H1 (cell line): Measurements from ENCODE around the gene GJA10. TPM values are rescaled to one million over a fixed set of nuclear protein-coding genes. Genes with fewer than 3 reads are reported as not detected.

ENCODE experiments used
- ASH2L ChIP-seq: fragments of 200-600, 300-600 bp; sonication (generic); IDR thresholded peaks from one replicate; pipeline ENCODE4 v1.7.1; 2017; ENCODE audit warnings: low read length
- BRCA1 ChIP-seq: IDR thresholded peaks from 2 replicates; pipeline ENCODE4 v1.6.1; 2012; ENCODE audit warnings: low read depth, low read length, improper control_type of control experiment
- GTF2F1 ChIP-seq: IDR thresholded peaks from 2 replicates; pipeline ENCODE4 v1.6.1; 2012; ENCODE audit warnings: low read depth, low read length, improper control_type of control experiment, borderline replicate concordance
- HDAC2 ChIP-seq, 2 experiments: fragments of 300-600 bp in 1 of 2; sonication (generic) in 1 of 2; IDR thresholded peaks; 2 replicates each; pipeline ENCODE4 v1.6.1; 2011 to 2012; ENCODE audit warnings: low read depth in 2 of 2, low read length in 2 of 2, mild to moderate bottlenecking in 2 of 2, moderate library complexity in 2 of 2, borderline replicate concordance in 1 of 2, inconsistent platforms in 1 of 2
- HDAC6 ChIP-seq: IDR thresholded peaks from one replicate; pipeline ENCODE4 v1.7.1; 2012; ENCODE audit warnings: low read depth, mild to moderate bottlenecking, inconsistent platforms, low read length, moderate library complexity
- SAP30 ChIP-seq: fragments of 300-600 bp; sonication (generic); IDR thresholded peaks from 2 replicates; pipeline ENCODE4 v1.7.1; 2012; ENCODE audit warnings: low read length, moderate library complexity, mild to moderate bottlenecking, inconsistent platforms; ENCODE audit not compliant: insufficient read depth, insufficient replicate concordance
- SP4 ChIP-seq: IDR thresholded peaks from 2 replicates; pipeline ENCODE4 v1.6.1; 2012; ENCODE audit warnings: low read length, inconsistent platforms
- YY1 ChIP-seq: IDR thresholded peaks from 2 replicates; pipeline ENCODE4 v1.6.1; 2011; ENCODE audit warnings: low read depth, mild to moderate bottlenecking, low read length
- polyA plus RNA-seq, 7 experiments: library from polyadenylated mRNA; depleted of rRNA in 3 of 7; stranded (reverse) in 5 of 7; unstranded in 2 of 7; fragments of >200 nt in 5 of 7; fragments of 200-250 nt in 2 of 7; gene quantifications; 1 replicate in 5 of 7; 2 replicates in 1 of 7; 4 replicates in 1 of 7; pipeline versions ENCODE4 v1.2.1 to v1.2.3, GENCODE V29; 2011 to 2013; ENCODE audit warnings: missing spikeins in 2 of 7, mixed read lengths in 2 of 7
- total RNA-seq: library from RNA; stranded (reverse); fragmentation: NEBNext Ultra II Directional; extraction: Animal tissue kit (Norgen Biotek cat#: 25700); gene quantifications from 2 replicates; pipeline ENCODE4 v1.2.1, GENCODE V29; 2021
- TF ChIP-seq, protein P1 (sequence below): fragments of 300-600 bp; sonication (generic); IDR thresholded peaks from 2 replicates; pipeline ENCODE4 v1.7.1; 2012; ENCODE audit warnings: low read length, moderate library complexity, mild to moderate bottlenecking, inconsistent platforms; ENCODE audit not compliant: insufficient replicate concordance
- TF ChIP-seq, protein P2 (sequence below): IDR thresholded peaks from 2 replicates; pipeline ENCODE4 v1.6.1; 2012; ENCODE audit warnings: inconsistent platforms
- TF ChIP-seq, protein P3 (sequence below): IDR thresholded peaks from 2 replicates; pipeline ENCODE4 v1.6.1; 2011; ENCODE audit warnings: low read length, improper control_type of control experiment

Gene GJA10
- total and polyA plus RNA-seq, 2 of the 8 experiments (the other 6 are each of a cell fraction or from before 2014, with no cell fraction given) = 0.21 TPM; not detected in 1

DNA sequence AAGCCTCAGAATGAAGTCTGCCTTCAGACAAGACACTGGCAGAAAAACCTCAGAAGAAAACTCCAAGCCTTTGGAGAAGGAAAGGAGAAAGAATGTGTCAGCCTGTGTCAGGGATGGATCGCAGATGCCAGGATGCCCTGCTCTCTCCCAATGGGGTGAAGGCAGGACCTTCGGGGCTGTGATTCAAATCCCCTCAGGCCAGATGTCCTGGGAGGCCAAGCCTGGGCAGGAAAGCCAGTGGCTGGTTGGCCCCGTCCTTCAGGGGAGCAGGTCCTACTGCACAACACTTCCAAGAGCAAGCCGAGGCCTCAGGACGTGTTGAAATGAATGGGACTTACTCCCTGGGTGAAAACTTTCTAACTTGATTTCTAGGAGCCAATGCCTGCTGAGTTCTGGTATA, 36.5 kb downstream of the GJA10 start (continued):
- TF ChIP-seq, protein P1, sequence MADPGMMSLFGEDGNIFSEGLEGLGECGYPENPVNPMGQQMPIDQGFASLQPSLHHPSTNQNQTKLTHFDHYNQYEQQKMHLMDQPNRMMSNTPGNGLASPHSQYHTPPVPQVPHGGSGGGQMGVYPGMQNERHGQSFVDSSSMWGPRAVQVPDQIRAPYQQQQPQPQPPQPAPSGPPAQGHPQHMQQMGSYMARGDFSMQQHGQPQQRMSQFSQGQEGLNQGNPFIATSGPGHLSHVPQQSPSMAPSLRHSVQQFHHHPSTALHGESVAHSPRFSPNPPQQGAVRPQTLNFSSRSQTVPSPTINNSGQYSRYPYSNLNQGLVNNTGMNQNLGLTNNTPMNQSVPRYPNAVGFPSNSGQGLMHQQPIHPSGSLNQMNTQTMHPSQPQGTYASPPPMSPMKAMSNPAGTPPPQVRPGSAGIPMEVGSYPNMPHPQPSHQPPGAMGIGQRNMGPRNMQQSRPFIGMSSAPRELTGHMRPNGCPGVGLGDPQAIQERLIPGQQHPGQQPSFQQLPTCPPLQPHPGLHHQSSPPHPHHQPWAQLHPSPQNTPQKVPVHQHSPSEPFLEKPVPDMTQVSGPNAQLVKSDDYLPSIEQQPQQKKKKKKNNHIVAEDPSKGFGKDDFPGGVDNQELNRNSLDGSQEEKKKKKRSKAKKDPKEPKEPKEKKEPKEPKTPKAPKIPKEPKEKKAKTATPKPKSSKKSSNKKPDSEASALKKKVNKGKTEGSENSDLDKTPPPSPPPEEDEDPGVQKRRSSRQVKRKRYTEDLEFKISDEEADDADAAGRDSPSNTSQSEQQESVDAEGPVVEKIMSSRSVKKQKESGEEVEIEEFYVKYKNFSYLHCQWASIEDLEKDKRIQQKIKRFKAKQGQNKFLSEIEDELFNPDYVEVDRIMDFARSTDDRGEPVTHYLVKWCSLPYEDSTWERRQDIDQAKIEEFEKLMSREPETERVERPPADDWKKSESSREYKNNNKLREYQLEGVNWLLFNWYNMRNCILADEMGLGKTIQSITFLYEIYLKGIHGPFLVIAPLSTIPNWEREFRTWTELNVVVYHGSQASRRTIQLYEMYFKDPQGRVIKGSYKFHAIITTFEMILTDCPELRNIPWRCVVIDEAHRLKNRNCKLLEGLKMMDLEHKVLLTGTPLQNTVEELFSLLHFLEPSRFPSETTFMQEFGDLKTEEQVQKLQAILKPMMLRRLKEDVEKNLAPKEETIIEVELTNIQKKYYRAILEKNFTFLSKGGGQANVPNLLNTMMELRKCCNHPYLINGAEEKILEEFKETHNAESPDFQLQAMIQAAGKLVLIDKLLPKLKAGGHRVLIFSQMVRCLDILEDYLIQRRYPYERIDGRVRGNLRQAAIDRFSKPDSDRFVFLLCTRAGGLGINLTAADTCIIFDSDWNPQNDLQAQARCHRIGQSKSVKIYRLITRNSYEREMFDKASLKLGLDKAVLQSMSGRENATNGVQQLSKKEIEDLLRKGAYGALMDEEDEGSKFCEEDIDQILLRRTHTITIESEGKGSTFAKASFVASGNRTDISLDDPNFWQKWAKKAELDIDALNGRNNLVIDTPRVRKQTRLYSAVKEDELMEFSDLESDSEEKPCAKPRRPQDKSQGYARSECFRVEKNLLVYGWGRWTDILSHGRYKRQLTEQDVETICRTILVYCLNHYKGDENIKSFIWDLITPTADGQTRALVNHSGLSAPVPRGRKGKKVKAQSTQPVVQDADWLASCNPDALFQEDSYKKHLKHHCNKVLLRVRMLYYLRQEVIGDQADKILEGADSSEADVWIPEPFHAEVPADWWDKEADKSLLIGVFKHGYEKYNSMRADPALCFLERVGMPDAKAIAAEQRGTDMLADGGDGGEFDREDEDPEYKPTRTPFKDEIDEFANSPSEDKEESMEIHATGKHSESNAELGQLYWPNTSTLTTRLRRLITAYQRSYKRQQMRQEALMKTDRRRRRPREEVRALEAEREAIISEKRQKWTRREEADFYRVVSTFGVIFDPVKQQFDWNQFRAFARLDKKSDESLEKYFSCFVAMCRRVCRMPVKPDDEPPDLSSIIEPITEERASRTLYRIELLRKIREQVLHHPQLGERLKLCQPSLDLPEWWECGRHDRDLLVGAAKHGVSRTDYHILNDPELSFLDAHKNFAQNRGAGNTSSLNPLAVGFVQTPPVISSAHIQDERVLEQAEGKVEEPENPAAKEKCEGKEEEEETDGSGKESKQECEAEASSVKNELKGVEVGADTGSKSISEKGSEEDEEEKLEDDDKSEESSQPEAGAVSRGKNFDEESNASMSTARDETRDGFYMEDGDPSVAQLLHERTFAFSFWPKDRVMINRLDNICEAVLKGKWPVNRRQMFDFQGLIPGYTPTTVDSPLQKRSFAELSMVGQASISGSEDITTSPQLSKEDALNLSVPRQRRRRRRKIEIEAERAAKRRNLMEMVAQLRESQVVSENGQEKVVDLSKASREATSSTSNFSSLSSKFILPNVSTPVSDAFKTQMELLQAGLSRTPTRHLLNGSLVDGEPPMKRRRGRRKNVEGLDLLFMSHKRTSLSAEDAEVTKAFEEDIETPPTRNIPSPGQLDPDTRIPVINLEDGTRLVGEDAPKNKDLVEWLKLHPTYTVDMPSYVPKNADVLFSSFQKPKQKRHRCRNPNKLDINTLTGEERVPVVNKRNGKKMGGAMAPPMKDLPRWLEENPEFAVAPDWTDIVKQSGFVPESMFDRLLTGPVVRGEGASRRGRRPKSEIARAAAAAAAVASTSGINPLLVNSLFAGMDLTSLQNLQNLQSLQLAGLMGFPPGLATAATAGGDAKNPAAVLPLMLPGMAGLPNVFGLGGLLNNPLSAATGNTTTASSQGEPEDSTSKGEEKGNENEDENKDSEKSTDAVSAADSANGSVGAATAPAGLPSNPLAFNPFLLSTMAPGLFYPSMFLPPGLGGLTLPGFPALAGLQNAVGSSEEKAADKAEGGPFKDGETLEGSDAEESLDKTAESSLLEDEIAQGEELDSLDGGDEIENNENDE = no peak
- TF ChIP-seq, protein P2, sequence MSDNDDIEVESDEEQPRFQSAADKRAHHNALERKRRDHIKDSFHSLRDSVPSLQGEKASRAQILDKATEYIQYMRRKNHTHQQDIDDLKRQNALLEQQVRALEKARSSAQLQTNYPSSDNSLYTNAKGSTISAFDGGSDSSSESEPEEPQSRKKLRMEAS = no peak
- TF ChIP-seq SP4 (no peak), YY1 (no peak), HDAC6 (no peak), HDAC2 (IDR thresholded peaks at IDR 0.05; ENCODE audit: borderline replicate concordance in 1 of 2, low read depth in 2 of 2, low read length in 2 of 2) (no peak), GTF2F1 (no peak), SAP30 (no peak), ASH2L (no peak), BRCA1 (no peak)
- TF ChIP-seq, protein P3, sequence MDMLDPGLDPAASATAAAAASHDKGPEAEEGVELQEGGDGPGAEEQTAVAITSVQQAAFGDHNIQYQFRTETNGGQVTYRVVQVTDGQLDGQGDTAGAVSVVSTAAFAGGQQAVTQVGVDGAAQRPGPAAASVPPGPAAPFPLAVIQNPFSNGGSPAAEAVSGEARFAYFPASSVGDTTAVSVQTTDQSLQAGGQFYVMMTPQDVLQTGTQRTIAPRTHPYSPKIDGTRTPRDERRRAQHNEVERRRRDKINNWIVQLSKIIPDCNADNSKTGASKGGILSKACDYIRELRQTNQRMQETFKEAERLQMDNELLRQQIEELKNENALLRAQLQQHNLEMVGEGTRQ = no peak
